ENCODE measurements around the gene EIF1AX. TPM values are rescaled to one million over a fixed set of nuclear protein-coding genes. Genes with fewer than 3 reads are reported as not detected.

EIF1AX gene
- total and polyA plus RNA-seq, 2 of the 13 experiments (the other 11 are each of a cell fraction or from before 2014, with no cell fraction given) = 35.1 to 82.7 TPM

DNA sequence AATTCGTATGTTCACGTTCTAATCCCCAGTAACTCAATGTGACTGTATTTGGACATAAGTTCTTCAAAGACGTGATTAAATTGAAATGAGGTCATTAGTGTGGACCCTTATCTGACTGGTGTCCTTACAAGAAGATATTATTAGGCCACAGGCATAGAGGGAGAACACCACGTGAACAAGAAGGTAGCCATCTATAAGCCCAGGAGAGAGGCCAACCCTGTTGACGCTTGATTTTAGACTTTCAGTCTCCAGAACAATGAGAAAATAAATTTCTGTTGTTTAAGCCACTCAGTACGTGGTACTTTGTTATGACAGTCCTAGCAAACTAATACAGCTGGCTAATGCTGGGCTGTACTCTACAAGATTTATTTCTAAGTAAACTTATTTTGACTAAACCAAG is 1.5 kb upstream of the EIF1AX start:
- Histone ChIP-seq H3K27ac (ENCODE audit: extremely low read length, insufficient read depth, low read length) (no peak overlapping the region), H3K9me3 (ENCODE audit: low read length) (no peaks in the 10 kb centered on the region), H4K20me1 (ENCODE audit: insufficient read depth, low read length) (peaks cover 19% of the 10 kb centered on the region), H3K27me3 (ENCODE audit: control insufficient read depth in 1 of 2, insufficient read depth in 2 of 2, low read length in 2 of 2) (no peaks in the 10 kb centered on the region), H3K4me3 (replicated peaks in 1 of 3; ENCODE audit: insufficient read depth in 1 of 3, low read depth in 2 of 3, low read length in 3 of 3) (no peak overlapping the region), H3K9ac (ENCODE audit: insufficient read depth, low read depth, low read length) (no peak overlapping the region), H3K36me3 (replicated peaks in 1 of 2; ENCODE audit: control insufficient read depth in 1 of 2, insufficient read depth in 2 of 2, low read length in 2 of 2) (peaks cover 3 to 4% of the 10 kb centered on the region in 2 experiments; a peak in 2 of 5 replicates), H3K79me2 (ENCODE audit: insufficient read depth, low read length) (peaks cover 33% of the 10 kb centered on the region), H2AFZ (ENCODE audit: low read length) (no peak overlapping the region), H3K4me2 (ENCODE audit: low read depth, low read length) (0 out of 2 replicates have a peak overlapping the region, but pooled peaks have one; percentile 27), H3K4me1 (ENCODE audit: insufficient read depth, low read length) (peaks cover 35% of the 10 kb centered on the region)
- ChIA-PET POLR2A (no interaction called here), CTCF (ENCODE audit: low intra/inter-chr PET ratio, low total read pairs) (no interaction called here)
- intact Hi-C loops (cut with micrococcal nuclease; ENCODE audit: unreplicated experiment) (no loop called here), in situ Hi-C loops (cut with HindIII; ENCODE audit: extremely low pct_ligation_motif_present, low pct_unique_long_range_greater_than_20kb) (no loop called here)
- DNase-seq (ENCODE audit: low spot score) = no peak
- no TSS peak for BruUV-seq (replicated peaks)
- FAIRE-seq = no peak
- ATAC-seq = no peak
- WGBS (ENCODE audit: low lambda C conversion rate) = 54% methylated on average over 5 of the region's 6 CpGs
- TF ChIP-seq ZNF564 (CRISPR knock-in tag; IDR thresholded peaks at IDR 0.05) (no peak), ISX (CRISPR knock-in tag; conservative IDR thresholded peaks at IDR 0.05) (no peak), ZBTB3 (CRISPR knock-in tag; IDR thresholded peaks at IDR 0.05; ENCODE audit: borderline replicate concordance, low read depth) (no peak), TBL1XR1 (IDR thresholded peaks at IDR 0.05; ENCODE audit: borderline replicate concordance, low read length, partially characterized antibody) (no peak), ELF1 (CRISPR knock-in tag; IDR thresholded peaks at IDR 0.05) (no peak), TOPORS (CRISPR knock-in tag; IDR thresholded peaks at IDR 0.05) (no peak), POLR2AphosphoS2 (IDR thresholded peaks at IDR 0.05; ENCODE audit: low read depth, low read length) (no peak), ZNF335 (CRISPR knock-in tag; IDR thresholded peaks at IDR 0.05) (no peak), ZNF441 (CRISPR knock-in tag; IDR thresholded peaks at IDR 0.05; ENCODE audit: borderline replicate concordance) (no peak), JUNB (CRISPR knock-in tag; IDR thresholded peaks at IDR 0.05; ENCODE audit: borderline replicate concordance) (no peak), EEA1 (CRISPR knock-in tag; IDR thresholded peaks at IDR 0.05; ENCODE audit: borderline replicate concordance) (no peak), SUZ12 (IDR thresholded peaks at IDR 0.05; ENCODE audit: low read depth, low read length) (no peak), MAZ (IDR thresholded peaks at IDR 0.05; ENCODE audit: borderline replicate concordance, low read depth, low read length) (no peak), MAZ (CRISPR knock-in tag; IDR thresholded peaks at IDR 0.05; ENCODE audit: low read depth) (no peak), ZNF530 (CRISPR knock-in tag; IDR thresholded peaks at IDR 0.05; ENCODE audit: low read depth) (no peak), ZSCAN9 (CRISPR knock-in tag; IDR thresholded peaks at IDR 0.05; ENCODE audit: borderline replicate concordance) (no peak)
- TF ChIP-seq, protein P1, sequence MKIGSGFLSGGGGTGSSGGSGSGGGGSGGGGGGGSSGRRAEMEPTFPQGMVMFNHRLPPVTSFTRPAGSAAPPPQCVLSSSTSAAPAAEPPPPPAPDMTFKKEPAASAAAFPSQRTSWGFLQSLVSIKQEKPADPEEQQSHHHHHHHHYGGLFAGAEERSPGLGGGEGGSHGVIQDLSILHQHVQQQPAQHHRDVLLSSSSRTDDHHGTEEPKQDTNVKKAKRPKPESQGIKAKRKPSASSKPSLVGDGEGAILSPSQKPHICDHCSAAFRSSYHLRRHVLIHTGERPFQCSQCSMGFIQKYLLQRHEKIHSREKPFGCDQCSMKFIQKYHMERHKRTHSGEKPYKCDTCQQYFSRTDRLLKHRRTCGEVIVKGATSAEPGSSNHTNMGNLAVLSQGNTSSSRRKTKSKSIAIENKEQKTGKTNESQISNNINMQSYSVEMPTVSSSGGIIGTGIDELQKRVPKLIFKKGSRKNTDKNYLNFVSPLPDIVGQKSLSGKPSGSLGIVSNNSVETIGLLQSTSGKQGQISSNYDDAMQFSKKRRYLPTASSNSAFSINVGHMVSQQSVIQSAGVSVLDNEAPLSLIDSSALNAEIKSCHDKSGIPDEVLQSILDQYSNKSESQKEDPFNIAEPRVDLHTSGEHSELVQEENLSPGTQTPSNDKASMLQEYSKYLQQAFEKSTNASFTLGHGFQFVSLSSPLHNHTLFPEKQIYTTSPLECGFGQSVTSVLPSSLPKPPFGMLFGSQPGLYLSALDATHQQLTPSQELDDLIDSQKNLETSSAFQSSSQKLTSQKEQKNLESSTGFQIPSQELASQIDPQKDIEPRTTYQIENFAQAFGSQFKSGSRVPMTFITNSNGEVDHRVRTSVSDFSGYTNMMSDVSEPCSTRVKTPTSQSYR (CRISPR knock-in tag; IDR thresholded peaks at IDR 0.05; ENCODE audit: borderline replicate concordance) = no peak
- TF ChIP-seq, protein P2, sequence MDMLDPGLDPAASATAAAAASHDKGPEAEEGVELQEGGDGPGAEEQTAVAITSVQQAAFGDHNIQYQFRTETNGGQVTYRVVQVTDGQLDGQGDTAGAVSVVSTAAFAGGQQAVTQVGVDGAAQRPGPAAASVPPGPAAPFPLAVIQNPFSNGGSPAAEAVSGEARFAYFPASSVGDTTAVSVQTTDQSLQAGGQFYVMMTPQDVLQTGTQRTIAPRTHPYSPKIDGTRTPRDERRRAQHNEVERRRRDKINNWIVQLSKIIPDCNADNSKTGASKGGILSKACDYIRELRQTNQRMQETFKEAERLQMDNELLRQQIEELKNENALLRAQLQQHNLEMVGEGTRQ (IDR thresholded peaks at IDR 0.05; ENCODE audit: low read depth, low read length) = no peak
- TF ChIP-seq, protein P2 (CRISPR knock-in tag; IDR thresholded peaks at IDR 0.05; ENCODE audit: borderline replicate concordance) = no peak
- TF ChIP-seq, protein P3, sequence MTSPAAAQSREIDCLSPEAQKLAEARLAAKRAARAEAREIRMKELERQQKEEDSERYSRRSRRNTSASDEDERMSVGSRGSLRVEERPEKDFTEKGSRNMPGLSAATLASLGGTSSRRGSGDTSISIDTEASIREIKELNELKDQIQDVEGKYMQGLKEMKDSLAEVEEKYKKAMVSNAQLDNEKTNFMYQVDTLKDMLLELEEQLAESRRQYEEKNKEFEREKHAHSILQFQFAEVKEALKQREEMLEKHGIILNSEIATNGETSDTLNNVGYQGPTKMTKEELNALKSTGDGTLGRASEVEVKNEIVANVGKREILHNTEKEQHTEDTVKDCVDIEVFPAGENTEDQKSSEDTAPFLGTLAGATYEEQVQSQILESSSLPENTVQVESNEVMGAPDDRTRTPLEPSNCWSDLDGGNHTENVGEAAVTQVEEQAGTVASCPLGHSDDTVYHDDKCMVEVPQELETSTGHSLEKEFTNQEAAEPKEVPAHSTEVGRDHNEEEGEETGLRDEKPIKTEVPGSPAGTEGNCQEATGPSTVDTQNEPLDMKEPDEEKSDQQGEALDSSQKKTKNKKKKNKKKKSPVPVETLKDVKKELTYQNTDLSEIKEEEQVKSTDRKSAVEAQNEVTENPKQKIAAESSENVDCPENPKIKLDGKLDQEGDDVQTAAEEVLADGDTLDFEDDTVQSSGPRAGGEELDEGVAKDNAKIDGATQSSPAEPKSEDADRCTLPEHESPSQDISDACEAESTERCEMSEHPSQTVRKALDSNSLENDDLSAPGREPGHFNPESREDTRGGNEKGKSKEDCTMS (CRISPR knock-in tag; conservative IDR thresholded peaks at IDR 0.05) = no peak
